Endothelial cell of umbilical vein (primary cell): Measurements from ENCODE around the gene RBMS1.

ENCODE experiments used
- CTCF ChIP-seq, 2 donors: IDR thresholded peaks; 1 replicate in 1 of 2; 2 replicates in 1 of 2; pipeline ENCODE4 v1.5.1; 2011; ENCODE audit warnings: low read length in 2 of 2, mild to moderate bottlenecking in 2 of 2, moderate library complexity in 2 of 2, control low read depth in 1 of 2, inconsistent platforms in 1 of 2, low read depth in 1 of 2; ENCODE audit not compliant: insufficient read depth in 1 of 2; ENCODE audit errors: extremely low read depth in 1 of 2
- EZH2 ChIP-seq: IDR thresholded peaks from 2 replicates; pipeline ENCODE4 v1.6.1; 2012; ENCODE audit warnings: borderline replicate concordance, low read depth, mild to moderate bottlenecking, moderate library complexity, low read length, inconsistent platforms; ENCODE audit not compliant: severe bottlenecking
- FOS ChIP-seq: IDR thresholded peaks from 2 replicates; pipeline ENCODE4 v1.6.1; 2011; ENCODE audit warnings: mild to moderate bottlenecking, low read length, moderate library complexity, borderline replicate concordance; ENCODE audit not compliant: insufficient read depth
- GATA2 ChIP-seq: IDR thresholded peaks from 2 replicates; pipeline ENCODE4 v1.7.0; 2011; ENCODE audit warnings: low read depth, mild to moderate bottlenecking, moderate library complexity, mixed read lengths, low read length; ENCODE audit not compliant: insufficient read length, insufficient read depth
- JUN ChIP-seq: IDR thresholded peaks from 2 replicates; pipeline ENCODE4 v1.6.1; 2011; ENCODE audit warnings: borderline replicate concordance, low read depth; ENCODE audit not compliant: insufficient read length, insufficient read depth
- MYC ChIP-seq: IDR thresholded peaks from one replicate; pipeline ENCODE4 v1.6.1; 2011; ENCODE audit warnings: mild to moderate bottlenecking, low read depth, low read length
- POLR2A ChIP-seq: IDR thresholded peaks from 2 replicates; pipeline ENCODE4 v1.6.1; 2012; ENCODE audit warnings: low read depth, mild to moderate bottlenecking, control low read depth, low read length
- POLR2AphosphoS5 ChIP-seq: IDR thresholded peaks from 2 replicates; pipeline ENCODE4 v1.6.1; 2012; ENCODE audit warnings: low read depth, mild to moderate bottlenecking, control low read depth, low read length, moderate library complexity; ENCODE audit not compliant: insufficient read depth
- TF ChIP-seq, protein P1 (sequence below): IDR thresholded peaks from 2 replicates; pipeline ENCODE4 v1.6.1; 2011; ENCODE audit not compliant: insufficient read depth, insufficient read length

DNA sequence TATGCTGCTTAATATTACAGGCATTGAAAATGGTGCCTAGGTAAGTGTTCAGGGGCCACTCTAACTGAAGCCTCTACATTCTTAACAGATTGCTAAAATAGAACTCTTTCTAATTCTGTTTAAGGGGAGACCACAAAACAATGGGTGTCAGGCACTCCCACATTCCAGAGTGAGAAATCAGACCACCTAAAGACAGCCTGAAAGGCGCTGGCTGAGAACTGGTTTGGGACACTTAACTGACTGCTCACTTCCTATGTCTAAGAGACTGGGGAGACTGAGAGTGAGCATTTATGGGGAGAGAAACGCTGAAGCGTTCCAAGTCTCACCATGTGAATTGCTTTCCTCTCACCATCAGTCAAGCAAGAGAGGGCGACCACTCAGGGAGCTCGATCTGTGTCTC lies 184.7 kb downstream of the RBMS1 start:
- TF ChIP-seq CTCF (IDR thresholded peaks at IDR 0.05; ENCODE audit: extremely low read depth in 1 of 2, insufficient read depth in 1 of 2, low read depth in 1 of 2, low read length in 2 of 2) (no peak), POLR2AphosphoS5 (peak; percentile 16), POLR2A (no peak), EZH2 (no peak), FOS (peak; percentile 48), MYC (no peak), JUN (peak; percentile 31), GATA2 (no peak)
- TF ChIP-seq, protein P1, sequence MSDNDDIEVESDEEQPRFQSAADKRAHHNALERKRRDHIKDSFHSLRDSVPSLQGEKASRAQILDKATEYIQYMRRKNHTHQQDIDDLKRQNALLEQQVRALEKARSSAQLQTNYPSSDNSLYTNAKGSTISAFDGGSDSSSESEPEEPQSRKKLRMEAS, result no peak
